Measurements from ENCODE around the gene PROK1. TPM values are rescaled to one million over a fixed set of nuclear protein-coding genes. Genes with fewer than 3 reads are reported as not detected.

The PROK1 gene
- total and polyA plus RNA-seq, 10 of the 15 experiments (the other 5 are each of a cell fraction or from before 2014, with no cell fraction given), result not detected

DNA sequence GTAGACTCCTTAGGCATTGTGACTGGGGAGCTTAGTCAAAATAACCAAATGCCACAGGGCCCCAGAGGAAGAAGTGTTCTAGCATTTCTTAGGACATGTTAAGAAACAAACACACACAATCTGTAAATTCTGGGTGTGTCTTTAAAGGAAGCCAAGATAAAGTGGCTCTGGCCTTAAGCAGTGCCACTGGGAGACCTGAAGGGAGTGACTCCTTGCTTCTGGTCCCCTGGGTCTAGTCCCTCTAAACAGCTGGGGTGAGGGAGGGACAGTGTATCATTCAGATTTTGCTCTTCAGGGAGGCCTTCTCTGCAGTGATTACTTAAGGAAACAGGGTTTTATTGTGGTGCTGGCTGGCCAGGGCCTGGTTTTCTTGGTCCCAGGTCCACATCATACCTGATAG, 9.1 kb upstream of the PROK1 start:
- BruUV-seq (replicated peaks), result no TSS peak
- no peak for ATAC-seq
- in situ Hi-C loops (cut with MboI) (no loop called here), intact Hi-C loops (cut with micrococcal nuclease; ENCODE audit: unreplicated experiment) (no loop called here)
- H3K9me3 ChIP-seq (replicated peaks; ENCODE audit: control insufficient read depth, insufficient read depth, low read length), result no peaks in the 10 kb centered on the region
- no peak overlapping the region for H3K9ac ChIP-seq (ENCODE audit: control insufficient read depth, insufficient read depth, low read length)
- no peaks in the 10 kb centered on the region for H3K4me1 ChIP-seq (ENCODE audit: control insufficient read depth, insufficient read depth, low read length)
- POLR2A ChIA-PET, result no interaction called here
- DNase-seq (ENCODE audit: low read depth, low spot score), result no peak
- H3K4me2 ChIP-seq (ENCODE audit: control insufficient read depth, insufficient read depth), result no peak overlapping the region
- no peak for FAIRE-seq
- CTCF ChIA-PET, result interaction anchor here (1.3 to 1.9 kb wide), 2 partner anchors 18 to 54 kb away, joined by 3 to 6 read pairs; no protein-coding TSS in a partner anchor
- H4K20me1 ChIP-seq (ENCODE audit: control insufficient read depth, insufficient read depth), result no peaks in the 10 kb centered on the region
- H3K36me3 ChIP-seq (ENCODE audit: control insufficient read depth in 2 of 2, insufficient read depth in 2 of 2, low read length in 1 of 2), result no peaks in the 10 kb centered on the region
- no peaks in the 10 kb centered on the region for H3K79me2 ChIP-seq (ENCODE audit: control insufficient read depth, insufficient read depth, low read length)
- no peak overlapping the region for H3K4me3 ChIP-seq
- peaks cover 0 to 3% of the 10 kb centered on the region in 2 experiments; a peak in 2 of 4 replicates for H3K27me3 ChIP-seq (replicated peaks in 1 of 2; ENCODE audit: control insufficient read depth in 2 of 2, insufficient read depth in 2 of 2, low read length in 1 of 2)
- no peak overlapping the region for H3K27ac ChIP-seq (ENCODE audit: control insufficient read depth, insufficient read depth)
- H2AFZ ChIP-seq (ENCODE audit: control insufficient read depth, low read depth, low read length), result no peak overlapping the region
- SMC1A ChIA-PET (ENCODE audit: uncharacterized antibody, unreplicated experiment), result interaction anchor here (1.1 kb wide), 1 partner anchor 11 kb away, joined by 4 read pairs; no protein-coding TSS in a partner anchor
- RAD21 ChIA-PET (ENCODE audit: unreplicated experiment), result no interaction called here
- TF ChIP-seq CBX3 (IDR thresholded peaks at IDR 0.05; ENCODE audit: borderline replicate concordance, low read depth), result no peak
- no peak for TF ChIP-seq SMAD5 (IDR thresholded peaks at IDR 0.05; ENCODE audit: low read depth)
- TF ChIP-seq, protein P1, sequence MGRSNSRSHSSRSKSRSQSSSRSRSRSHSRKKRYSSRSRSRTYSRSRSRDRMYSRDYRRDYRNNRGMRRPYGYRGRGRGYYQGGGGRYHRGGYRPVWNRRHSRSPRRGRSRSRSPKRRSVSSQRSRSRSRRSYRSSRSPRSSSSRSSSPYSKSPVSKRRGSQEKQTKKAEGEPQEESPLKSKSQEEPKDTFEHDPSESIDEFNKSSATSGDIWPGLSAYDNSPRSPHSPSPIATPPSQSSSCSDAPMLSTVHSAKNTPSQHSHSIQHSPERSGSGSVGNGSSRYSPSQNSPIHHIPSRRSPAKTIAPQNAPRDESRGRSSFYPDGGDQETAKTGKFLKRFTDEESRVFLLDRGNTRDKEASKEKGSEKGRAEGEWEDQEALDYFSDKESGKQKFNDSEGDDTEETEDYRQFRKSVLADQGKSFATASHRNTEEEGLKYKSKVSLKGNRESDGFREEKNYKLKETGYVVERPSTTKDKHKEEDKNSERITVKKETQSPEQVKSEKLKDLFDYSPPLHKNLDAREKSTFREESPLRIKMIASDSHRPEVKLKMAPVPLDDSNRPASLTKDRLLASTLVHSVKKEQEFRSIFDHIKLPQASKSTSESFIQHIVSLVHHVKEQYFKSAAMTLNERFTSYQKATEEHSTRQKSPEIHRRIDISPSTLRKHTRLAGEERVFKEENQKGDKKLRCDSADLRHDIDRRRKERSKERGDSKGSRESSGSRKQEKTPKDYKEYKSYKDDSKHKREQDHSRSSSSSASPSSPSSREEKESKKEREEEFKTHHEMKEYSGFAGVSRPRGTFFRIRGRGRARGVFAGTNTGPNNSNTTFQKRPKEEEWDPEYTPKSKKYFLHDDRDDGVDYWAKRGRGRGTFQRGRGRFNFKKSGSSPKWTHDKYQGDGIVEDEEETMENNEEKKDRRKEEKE (IDR thresholded peaks at IDR 0.05), result no peak
- TF ChIP-seq, protein P2, sequence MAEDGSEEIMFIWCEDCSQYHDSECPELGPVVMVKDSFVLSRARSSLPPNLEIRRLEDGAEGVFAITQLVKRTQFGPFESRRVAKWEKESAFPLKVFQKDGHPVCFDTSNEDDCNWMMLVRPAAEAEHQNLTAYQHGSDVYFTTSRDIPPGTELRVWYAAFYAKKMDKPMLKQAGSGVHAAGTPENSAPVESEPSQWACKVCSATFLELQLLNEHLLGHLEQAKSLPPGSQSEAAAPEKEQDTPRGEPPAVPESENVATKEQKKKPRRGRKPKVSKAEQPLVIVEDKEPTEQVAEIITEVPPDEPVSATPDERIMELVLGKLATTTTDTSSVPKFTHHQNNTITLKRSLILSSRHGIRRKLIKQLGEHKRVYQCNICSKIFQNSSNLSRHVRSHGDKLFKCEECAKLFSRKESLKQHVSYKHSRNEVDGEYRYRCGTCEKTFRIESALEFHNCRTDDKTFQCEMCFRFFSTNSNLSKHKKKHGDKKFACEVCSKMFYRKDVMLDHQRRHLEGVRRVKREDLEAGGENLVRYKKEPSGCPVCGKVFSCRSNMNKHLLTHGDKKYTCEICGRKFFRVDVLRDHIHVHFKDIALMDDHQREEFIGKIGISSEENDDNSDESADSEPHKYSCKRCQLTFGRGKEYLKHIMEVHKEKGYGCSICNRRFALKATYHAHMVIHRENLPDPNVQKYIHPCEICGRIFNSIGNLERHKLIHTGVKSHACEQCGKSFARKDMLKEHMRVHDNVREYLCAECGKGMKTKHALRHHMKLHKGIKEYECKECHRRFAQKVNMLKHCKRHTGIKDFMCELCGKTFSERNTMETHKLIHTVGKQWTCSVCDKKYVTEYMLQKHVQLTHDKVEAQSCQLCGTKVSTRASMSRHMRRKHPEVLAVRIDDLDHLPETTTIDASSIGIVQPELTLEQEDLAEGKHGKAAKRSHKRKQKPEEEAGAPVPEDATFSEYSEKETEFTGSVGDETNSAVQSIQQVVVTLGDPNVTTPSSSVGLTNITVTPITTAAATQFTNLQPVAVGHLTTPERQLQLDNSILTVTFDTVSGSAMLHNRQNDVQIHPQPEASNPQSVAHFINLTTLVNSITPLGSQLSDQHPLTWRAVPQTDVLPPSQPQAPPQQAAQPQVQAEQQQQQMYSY (CRISPR knock-in tag; IDR thresholded peaks at IDR 0.05), result no peak
- TF ChIP-seq POLR2AphosphoS5 (IDR thresholded peaks at IDR 0.05; ENCODE audit: low read length), result no peak
- TF ChIP-seq, protein P3, sequence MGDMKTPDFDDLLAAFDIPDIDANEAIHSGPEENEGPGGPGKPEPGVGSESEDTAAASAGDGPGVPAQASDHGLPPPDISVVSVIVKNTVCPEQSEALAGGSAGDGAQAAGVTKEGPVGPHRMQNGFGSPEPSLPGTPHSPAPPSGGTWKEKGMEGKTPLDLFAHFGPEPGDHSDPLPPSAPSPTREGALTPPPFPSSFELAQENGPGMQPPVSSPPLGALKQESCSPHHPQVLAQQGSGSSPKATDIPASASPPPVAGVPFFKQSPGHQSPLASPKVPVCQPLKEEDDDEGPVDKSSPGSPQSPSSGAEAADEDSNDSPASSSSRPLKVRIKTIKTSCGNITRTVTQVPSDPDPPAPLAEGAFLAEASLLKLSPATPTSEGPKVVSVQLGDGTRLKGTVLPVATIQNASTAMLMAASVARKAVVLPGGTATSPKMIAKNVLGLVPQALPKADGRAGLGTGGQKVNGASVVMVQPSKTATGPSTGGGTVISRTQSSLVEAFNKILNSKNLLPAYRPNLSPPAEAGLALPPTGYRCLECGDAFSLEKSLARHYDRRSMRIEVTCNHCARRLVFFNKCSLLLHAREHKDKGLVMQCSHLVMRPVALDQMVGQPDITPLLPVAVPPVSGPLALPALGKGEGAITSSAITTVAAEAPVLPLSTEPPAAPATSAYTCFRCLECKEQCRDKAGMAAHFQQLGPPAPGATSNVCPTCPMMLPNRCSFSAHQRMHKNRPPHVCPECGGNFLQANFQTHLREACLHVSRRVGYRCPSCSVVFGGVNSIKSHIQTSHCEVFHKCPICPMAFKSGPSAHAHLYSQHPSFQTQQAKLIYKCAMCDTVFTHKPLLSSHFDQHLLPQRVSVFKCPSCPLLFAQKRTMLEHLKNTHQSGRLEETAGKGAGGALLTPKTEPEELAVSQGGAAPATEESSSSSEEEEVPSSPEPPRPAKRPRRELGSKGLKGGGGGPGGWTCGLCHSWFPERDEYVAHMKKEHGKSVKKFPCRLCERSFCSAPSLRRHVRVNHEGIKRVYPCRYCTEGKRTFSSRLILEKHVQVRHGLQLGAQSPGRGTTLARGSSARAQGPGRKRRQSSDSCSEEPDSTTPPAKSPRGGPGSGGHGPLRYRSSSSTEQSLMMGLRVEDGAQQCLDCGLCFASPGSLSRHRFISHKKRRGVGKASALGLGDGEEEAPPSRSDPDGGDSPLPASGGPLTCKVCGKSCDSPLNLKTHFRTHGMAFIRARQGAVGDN (IDR thresholded peaks at IDR 0.05), result no peak
- no peak for TF ChIP-seq IKZF1 (conservative IDR thresholded peaks at IDR 0.05)
- no peak for TF ChIP-seq YBX1 (IDR thresholded peaks at IDR 0.05)
- TF ChIP-seq ESRRA (IDR thresholded peaks at IDR 0.05; ENCODE audit: low read length), result no peak
- TF ChIP-seq SMC3 (IDR thresholded peaks at IDR 0.05; ENCODE audit: borderline replicate concordance, low read length), result no peak
- no peak for TF ChIP-seq RBBP5 (conservative IDR thresholded peaks at IDR 0.05)
- TF ChIP-seq, protein P4, sequence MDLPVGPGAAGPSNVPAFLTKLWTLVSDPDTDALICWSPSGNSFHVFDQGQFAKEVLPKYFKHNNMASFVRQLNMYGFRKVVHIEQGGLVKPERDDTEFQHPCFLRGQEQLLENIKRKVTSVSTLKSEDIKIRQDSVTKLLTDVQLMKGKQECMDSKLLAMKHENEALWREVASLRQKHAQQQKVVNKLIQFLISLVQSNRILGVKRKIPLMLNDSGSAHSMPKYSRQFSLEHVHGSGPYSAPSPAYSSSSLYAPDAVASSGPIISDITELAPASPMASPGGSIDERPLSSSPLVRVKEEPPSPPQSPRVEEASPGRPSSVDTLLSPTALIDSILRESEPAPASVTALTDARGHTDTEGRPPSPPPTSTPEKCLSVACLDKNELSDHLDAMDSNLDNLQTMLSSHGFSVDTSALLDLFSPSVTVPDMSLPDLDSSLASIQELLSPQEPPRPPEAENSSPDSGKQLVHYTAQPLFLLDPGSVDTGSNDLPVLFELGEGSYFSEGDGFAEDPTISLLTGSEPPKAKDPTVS (IDR thresholded peaks at IDR 0.05; ENCODE audit: low read depth, low read length), result no peak
